Activated CD4-positive, alpha-beta T cell treated with anti-CD3 and anti-CD28 coated beads, Interleukin-2, amount 50 U/mL, for 4 hours (primary cell): ENCODE measurements around the gene IFNA14.
"Not testable (repeated sequence)": the region's sequence is repeated elsewhere in the genome, so short reads cannot be mapped to it uniquely, and the experiment has no call there.

Experiments
- DNase-seq, 2 experiments: peaks; one replicate each; pipeline ENCODE4 v3.0.0-alpha.2; 2020

Gene IFNA14

GRCh38 chr9:21213411-21214326 lies 26.1 kb downstream of the IFNA14 start:
- not testable (repeated sequence) for DNase-seq

GRCh38 chr9:21212160-21212559 lies 27.6 kb downstream of the IFNA14 start:
- DNase-seq, result not testable (repeated sequence)

- DNase-seq, result not testable (repeated sequence)
Observed at GRCh38 chr9:21210782-21211181, 29.0 kb downstream of the IFNA14 start.

- DNase-seq, result no peak
Observed at GRCh38 chr9:21210311-21210710, 29.5 kb downstream of the IFNA14 start.

- not testable (repeated sequence) for DNase-seq
Observed at GRCh38 chr9:21207043-21207442, 32.8 kb downstream of the IFNA14 start, which contains the start of gene IFNA10. Gene IFNA10, minus strand, starts transcription at chr9:21207143. Its CDS starts 46 bp downstream, at chr9:21207097.

GRCh38 chr9:21205204-21205603 lies 34.6 kb downstream of the IFNA14 start:
- no peak for DNase-seq

- DNase-seq, result not testable (repeated sequence)
Observed at GRCh38 chr9:21202105-21202504, 37.7 kb downstream of the IFNA14 start, which contains the start of gene IFNA7. Gene IFNA7, minus strand, starts transcription at chr9:21202205. Its CDS starts 40 bp downstream, at chr9:21202165.

- peak in 1 of 2 experiments; percentile 15 for DNase-seq
Observed at GRCh38 chr9:21194867-21195776, 44.7 kb downstream of the IFNA14 start.
